NCI-H1694 treated with DMSO at 0.1 percent for 48 hours (cell line): ENCODE data around the gene SERGEF.

Source experiments
- DNase-seq: peaks from one replicate; lab custom pipeline; 2025; lab: John Stamatoyannopoulos, UW

Gene SERGEF

GRCh38 chr11:18012906-18013781 lies at the start of gene SERGEF:
Gene SERGEF, minus strand, starts transcription at chr11:18013047. Its CDS starts 37 bp downstream, at chr11:18013010.
- DNase-seq: peak; percentile 67

DNA sequence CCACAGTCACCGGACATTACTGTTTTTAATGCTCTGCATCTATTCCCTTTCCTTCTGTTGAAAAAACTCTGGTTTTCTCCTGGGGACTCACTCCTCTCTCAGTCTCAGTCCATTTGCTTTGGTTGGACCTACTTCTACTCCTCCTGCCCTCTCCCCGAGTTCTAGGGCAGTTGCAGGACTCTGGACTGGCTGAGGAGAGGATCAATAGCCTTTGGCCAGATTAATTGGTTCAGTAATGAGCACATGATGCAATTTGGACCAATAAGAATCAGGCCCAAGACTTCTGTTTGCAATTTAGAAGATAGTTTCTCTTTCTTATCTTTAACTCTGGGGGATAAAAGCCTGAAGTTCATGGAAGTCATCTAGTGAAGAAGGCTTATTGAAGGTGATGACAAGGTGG lies 48.5 kb upstream of the SERGEF start:
- DNase-seq: no peak

DNA sequence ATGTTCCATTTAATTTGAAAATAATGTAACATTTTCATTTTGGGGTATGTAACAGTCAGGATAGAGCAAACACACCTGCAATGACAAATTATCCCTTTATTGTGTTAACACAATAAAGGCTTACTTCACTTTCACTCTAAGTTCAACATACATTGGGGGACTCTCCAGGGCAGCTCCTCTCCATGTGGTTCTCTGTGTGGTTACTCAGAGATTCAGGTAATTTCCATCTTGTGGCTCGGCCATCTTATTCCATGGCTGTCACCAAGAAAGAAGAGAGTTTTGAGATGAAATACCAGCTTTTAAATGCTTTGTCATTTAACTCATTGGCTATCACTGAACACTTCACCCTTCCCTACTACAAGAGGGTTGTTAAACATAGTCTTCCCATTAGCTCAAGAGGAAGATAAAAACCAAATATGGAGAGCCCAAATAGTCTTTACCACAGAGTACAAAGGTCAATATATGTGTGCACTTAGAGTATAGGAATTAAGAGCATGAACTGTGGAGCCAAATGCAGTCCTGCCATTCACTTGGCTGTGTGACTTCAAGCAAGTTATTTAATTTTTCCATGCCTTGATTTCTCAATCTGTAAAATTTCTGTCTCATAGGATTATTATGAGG lies 43.8 kb upstream of the SERGEF start:
- DNase-seq: no peak

- DNase-seq: no peak
Measured at GRCh38 chr11:18054511-18055103, 41.8 kb upstream of the SERGEF start.

DNA sequence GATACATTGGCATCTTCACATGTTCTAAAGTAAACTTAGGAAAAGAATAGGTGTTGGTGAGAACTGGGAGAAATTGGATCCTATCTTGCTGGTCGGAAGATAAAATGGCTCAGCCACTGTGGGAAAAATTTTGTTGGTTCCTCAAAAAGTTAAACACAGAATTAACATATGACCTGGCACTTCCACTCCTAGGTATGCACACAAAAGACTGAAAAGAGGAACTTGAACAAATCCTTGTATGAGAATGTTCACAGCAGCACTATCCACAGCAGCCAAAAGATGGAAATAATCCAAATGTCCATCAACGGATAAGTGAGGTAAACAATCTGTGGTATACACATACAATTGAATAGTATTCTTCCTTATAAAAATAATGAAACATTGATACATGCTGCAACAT lies 38.0 kb upstream of the SERGEF start:
- DNase-seq: no peak

GRCh38 chr11:18046116-18046777 lies 33.4 kb upstream of the SERGEF start, which contains the start of gene TPH1:
Gene TPH1, minus strand, starts transcription at chr11:18046269. Its CDS starts 5,507 bp downstream, at chr11:18040762.
- DNase-seq: no peak

DNA sequence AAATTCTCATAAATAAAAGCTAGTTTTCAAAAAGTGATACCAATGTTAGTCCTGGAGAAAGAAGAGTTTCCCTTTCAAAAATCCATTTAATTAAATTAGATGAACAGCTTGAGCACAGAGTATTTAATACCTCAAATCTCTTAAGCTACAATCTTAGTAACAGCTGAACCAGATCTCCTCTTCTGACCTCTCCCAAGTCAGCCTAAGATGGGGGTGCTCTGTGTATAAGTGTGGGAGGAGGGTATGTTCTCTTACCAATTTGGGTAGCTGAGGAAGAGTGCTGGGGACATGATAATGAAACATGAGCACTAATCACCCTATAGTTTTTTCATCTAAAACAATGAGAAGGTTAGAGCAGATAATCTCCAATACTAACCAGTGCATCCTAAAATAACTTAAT lies 23.6 kb upstream of the SERGEF start:
- DNase-seq: no peak

GRCh38 chr11:18027475-18027874 lies 14.6 kb upstream of the SERGEF start:
- DNase-seq: no peak

DNA sequence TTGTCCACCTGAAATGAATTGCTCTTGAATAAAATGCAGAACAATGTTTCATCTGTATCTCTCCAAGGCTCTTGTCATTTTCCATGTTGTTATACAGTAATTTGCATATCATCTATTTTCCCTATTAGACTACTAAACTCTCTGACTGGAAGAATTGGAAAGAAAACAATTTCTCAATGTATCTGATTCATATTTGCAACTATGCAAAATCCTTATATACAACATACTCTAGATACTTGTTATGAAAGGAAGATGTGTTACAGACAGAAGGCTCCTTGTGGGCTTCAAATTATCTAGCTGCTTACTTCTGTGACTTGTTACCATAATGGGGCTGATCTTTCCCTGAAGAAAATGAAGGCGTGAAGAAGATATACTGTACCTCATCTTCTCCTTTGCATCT lies 9.6 kb upstream of the SERGEF start:
- no peak for DNase-seq

DNA sequence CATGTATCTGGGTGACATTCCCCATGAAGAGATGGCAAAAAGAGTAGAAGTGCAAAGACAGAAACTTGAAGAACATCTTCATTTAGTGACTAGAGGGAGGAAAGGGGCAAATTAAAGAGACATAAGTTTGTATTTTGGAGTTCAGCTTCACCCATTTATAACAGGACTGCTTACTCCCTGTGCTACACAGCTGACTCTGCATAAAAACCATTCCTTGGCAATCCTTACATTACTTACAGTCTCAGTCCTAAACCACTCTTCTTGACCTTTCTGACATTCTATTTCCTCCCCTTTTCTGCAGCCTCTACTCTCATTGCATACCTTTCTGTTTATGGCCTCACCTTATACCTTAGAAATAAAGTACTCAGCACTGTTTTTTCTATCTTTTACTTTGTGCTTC lies 6.8 kb upstream of the SERGEF start:
- no peak for DNase-seq

DNA sequence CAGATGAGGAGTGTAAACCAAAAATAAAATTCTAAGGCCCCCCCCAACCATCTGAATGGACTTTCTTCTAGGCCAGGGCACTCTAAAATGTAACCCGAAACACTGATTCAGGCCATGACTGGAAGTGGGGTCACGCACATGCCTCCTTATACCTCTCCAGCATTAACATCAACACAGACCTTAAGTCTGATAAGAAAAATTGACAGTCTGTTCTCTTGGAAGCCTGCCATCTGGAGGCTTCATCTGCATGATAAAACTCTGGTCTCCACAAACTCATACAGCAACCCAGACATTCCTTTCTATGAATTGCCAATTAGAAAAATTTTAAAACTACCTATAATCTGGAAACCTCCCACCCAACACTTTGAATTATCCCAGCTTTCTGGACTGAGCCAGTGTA lies 3.9 kb upstream of the SERGEF start:
- DNase-seq: no peak

DNA sequence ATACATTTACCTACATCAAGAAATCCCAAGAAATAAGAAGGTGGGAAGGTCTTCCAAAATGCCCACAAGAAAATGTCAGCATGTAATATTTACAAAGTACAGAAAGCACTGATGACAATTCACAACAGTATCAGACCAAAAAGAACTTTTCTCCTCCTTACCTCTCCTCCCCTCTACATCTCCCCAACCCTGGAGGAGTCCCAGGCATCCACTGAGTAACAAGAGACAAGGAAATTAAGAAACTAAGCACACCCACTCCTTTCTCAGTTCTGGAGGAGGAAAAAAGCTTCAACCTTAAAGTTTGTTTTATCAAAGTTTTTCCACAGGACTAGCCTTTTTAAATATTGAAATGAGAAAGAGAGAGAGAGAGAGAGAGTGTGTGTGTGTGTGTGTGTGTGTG lies 2.0 kb upstream of the SERGEF start:
- no peak for DNase-seq

DNA sequence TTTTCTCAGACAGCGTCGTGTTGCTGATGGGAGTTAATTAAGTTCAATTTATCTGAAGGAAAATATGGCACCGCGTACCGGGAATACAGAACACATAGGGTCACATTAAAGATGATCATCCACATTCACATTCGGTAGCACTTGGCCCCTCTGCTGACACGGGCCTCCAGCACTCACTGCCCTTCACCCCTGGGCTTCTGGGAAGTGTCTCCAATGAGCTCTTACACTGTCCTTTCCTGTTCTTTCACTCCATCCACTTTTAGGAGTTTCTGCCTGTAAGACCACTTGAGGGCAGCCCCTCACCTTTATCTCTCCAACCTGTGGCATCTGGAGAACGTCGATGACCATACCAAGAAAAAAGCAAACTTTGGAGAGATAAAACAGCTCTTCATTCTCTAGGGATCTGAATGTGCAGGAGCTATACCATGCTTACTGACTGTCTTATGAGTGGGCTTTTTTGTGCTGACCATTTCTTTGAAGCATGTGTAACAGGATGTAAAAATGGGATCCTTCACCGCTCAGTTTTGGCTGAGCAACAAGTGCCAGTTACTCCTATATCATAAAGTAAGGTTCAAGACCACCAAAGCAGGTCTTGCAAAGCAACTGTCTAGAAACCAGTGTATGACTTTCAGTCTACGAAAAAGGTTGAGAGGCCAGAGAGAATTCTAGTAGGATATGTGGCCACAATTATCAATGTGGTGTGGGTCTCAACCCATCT lies 1.1 kb upstream of the SERGEF start:
- no peak for DNase-seq

- DNase-seq: no peak
Measured at GRCh38 chr11:18012122-18012905, 533 bp downstream of the SERGEF start.

DNA sequence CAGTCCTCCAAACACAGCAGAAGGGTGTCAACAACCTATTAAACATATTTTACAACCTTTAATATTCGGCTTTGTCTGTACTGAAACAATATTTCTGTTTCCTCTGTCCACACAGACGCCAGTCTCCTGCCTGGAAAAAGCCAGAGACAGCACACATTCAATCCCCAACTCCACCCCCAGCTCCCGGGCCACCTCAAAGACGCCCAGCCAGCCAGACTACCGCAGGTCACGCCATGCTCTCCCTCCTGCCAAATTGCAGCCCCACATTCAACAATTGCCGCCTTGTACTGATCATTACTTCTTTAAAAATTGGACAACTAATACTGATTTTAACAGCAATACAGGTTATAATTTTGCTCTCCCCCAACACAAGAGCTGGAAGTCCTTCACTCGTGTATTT lies 1.2 kb downstream of the SERGEF start:
- no peak for DNase-seq

DNA sequence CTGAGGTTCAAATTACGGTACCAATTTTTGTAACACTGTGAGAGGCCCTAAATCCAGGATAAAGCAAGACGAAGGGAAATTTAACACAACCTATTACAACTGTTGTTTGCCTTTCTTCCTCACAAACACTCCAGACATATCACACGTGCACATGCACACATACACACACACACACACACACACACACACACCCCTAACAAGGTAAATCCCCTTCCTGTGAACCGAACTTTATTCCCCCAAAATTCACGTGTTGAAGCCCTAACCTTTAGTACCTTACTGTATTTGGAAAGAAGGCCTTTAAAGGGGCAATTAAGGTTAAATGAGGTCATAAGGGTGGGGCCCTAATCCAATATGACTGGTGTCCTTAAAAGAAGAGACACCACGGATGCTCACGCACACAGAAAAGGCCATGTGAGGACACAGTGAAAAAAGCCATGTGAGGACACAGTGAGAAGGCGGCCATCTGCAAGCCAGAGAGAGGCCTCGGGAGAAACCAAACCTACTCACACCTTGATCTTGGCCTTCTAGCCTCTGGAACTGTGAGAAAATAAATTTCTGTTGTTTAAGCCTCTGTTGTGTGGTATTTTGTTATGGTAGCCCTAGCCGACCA lies 1.8 kb downstream of the SERGEF start:
- DNase-seq: no peak

- DNase-seq: no peak
Measured at GRCh38 chr11:18010121-18010670, 2.7 kb downstream of the SERGEF start.

- no peak for DNase-seq
Measured at GRCh38 chr11:18005376-18006129, 7.3 kb downstream of the SERGEF start.

- no peak for DNase-seq
Measured at GRCh38 chr11:18001191-18001590, 11.7 kb downstream of the SERGEF start.

DNA sequence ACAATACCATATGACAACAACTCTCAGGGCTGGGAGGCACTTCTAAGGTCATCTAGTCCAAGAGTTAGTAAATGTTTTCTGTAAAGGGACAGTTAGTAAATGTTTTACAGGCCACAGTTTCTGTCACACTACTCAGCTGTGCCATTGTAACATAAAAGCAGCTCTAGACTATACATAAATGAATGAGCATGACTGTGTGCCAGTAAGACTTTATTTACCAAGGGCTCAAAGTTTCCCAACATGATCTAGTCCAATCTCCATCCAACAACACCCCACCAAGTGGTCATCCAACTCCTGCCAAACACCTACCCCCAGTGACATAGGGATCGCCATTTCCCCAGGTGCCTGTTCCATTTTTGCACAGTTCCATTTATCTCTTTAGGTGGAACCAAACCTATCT lies 12.1 kb downstream of the SERGEF start:
- no peak for DNase-seq
